RCC 7860 (cell line): ENCODE results near the gene IL1RAPL2.
"Not testable (repeated sequence)": the region's sequence is repeated elsewhere in the genome, so short reads cannot be mapped to it uniquely, and the experiment has no call there.

Source experiments
- DNase-seq: peaks from one replicate; pipeline ENCODE4 v3.0.0-alpha.2; 2015; ENCODE audit warnings: low spot score
- FAIRE-seq: peaks from 2 replicates; lab custom pipeline; 2012; peaks lifted over from hg19 to GRCh38; lab: Jason Lieb, UNC

IL1RAPL2 gene

GRCh38 chrX:104565791-104566680, at the start of gene IL1RAPL2:
Gene IL1RAPL2, plus strand, starts transcription at chrX:104566199.
- DNase-seq, result no peak
- no peak for FAIRE-seq

- DNase-seq, result no peak
- no peak for FAIRE-seq
Measured at GRCh38 chrX:104522386-104522785, 43.6 kb upstream of the IL1RAPL2 start.

- FAIRE-seq (no peak), DNase-seq (no peak)
Measured at GRCh38 chrX:104523858-104524257, 42.1 kb upstream of the IL1RAPL2 start.

- FAIRE-seq, result no peak
- DNase-seq, result no peak
Measured at GRCh38 chrX:104539081-104539480, 26.9 kb upstream of the IL1RAPL2 start.

- not testable (repeated sequence) for FAIRE-seq, DNase-seq
Measured at GRCh38 chrX:104542447-104542846, 23.6 kb upstream of the IL1RAPL2 start.

GRCh38 chrX:104564335-104564734, 1.7 kb upstream of the IL1RAPL2 start:
- FAIRE-seq (no peak), DNase-seq (no peak)

- no peak for FAIRE-seq
- DNase-seq, result no peak
Measured at GRCh38 chrX:104564921-104565703, 887 bp upstream of the IL1RAPL2 start.

- no peak for FAIRE-seq
Measured at GRCh38 chrX:104566681-104567501, 892 bp downstream of the IL1RAPL2 start.

GRCh38 chrX:104567506-104567905, 1.5 kb downstream of the IL1RAPL2 start:
- FAIRE-seq, result no peak

More at GRCh38 chrX:104566681-104567501, 892 bp downstream of the IL1RAPL2 start:
- DNase-seq, result no peak

GRCh38 chrX:104568304-104568915, 2.4 kb downstream of the IL1RAPL2 start:
- no peak for FAIRE-seq
- no peak for DNase-seq

More at GRCh38 chrX:104567506-104567905, 1.5 kb downstream of the IL1RAPL2 start:
- no peak for DNase-seq

- FAIRE-seq (no peak), DNase-seq (no peak)
Measured at GRCh38 chrX:104618106-104618895, 52.3 kb downstream of the IL1RAPL2 start.

- no peak for FAIRE-seq
Measured at GRCh38 chrX:104621781-104622180, 55.8 kb downstream of the IL1RAPL2 start.

GRCh38 chrX:104641176-104641575, 75.2 kb downstream of the IL1RAPL2 start:
- FAIRE-seq, result no peak
- DNase-seq, result no peak

More at GRCh38 chrX:104621781-104622180, 55.8 kb downstream of the IL1RAPL2 start:
- DNase-seq, result no peak

- FAIRE-seq (no peak), DNase-seq (no peak)
Measured at GRCh38 chrX:104647084-104647483, 81.1 kb downstream of the IL1RAPL2 start.

- FAIRE-seq, result no peak
- DNase-seq, result no peak
Measured at GRCh38 chrX:104659005-104659744, 93.2 kb downstream of the IL1RAPL2 start.

- FAIRE-seq (no peak), DNase-seq (no peak)
Measured at GRCh38 chrX:104660092-104660491, 94.1 kb downstream of the IL1RAPL2 start.

- FAIRE-seq, result no peak
- DNase-seq, result no peak
Measured at GRCh38 chrX:104662694-104663093, 96.7 kb downstream of the IL1RAPL2 start.

- DNase-seq (no peak), FAIRE-seq (no peak)
Measured at GRCh38 chrX:104665691-104666090, 99.7 kb downstream of the IL1RAPL2 start.

GRCh38 chrX:104668550-104668949, 102.6 kb downstream of the IL1RAPL2 start:
- DNase-seq (no peak), FAIRE-seq (no peak)
